OCI-LY1 (cell line): ENCODE measurements around the gene SSR2.

ENCODE experiments used
- H2AFZ ChIP-seq: fragments of 200-600 bp; sonication (generic), shearing (Covaris generic); 2 replicates; pipeline ENCODE4 v1.6.0; 2014; ENCODE audit warnings: antibody characterized with exemption, mild to moderate bottlenecking, low read length
- H3F3A ChIP-seq: fragments of 200-600 bp; sonication (generic), shearing (Covaris generic); 2 replicates; pipeline ENCODE4 v1.6.0; 2014; ENCODE audit warnings: mild to moderate bottlenecking, antibody characterized with exemption, low read length, moderate library complexity; ENCODE audit not compliant: insufficient read depth
- H3K27ac ChIP-seq: fragments of 200-600 bp; sonication (generic); 2 replicates; pipeline ENCODE4 v1.5.1; 2014; ENCODE audit warnings: low read length, mixed run types, mild to moderate bottlenecking, low read depth; ENCODE audit not compliant: poor library complexity, severe bottlenecking
- H3K27me3 ChIP-seq: fragments of 200-600 bp; sonication (generic); 2 replicates; pipeline ENCODE4 v1.6.0; 2014; ENCODE audit warnings: antibody characterized with exemption, mild to moderate bottlenecking, low read length, moderate library complexity; ENCODE audit not compliant: insufficient read depth
- H3K36me3 ChIP-seq: fragments of 200-600 bp; sonication (generic); 2 replicates; pipeline ENCODE4 v1.6.1; 2014; ENCODE audit warnings: mild to moderate bottlenecking, antibody characterized with exemption, low read length, moderate library complexity, mixed read lengths; ENCODE audit not compliant: insufficient read depth
- H3K4me1 ChIP-seq: fragments of 200-600 bp; sonication (generic); 2 replicates; pipeline ENCODE4 v1.5.1; 2014; ENCODE audit warnings: mild to moderate bottlenecking, low read length, moderate library complexity; ENCODE audit not compliant: insufficient read depth, severe bottlenecking
- H3K4me2 ChIP-seq: fragments of 200-600 bp; sonication (generic), shearing (Covaris generic); 2 replicates; pipeline ENCODE4 v1.6.1; 2014; ENCODE audit warnings: low read length
- H3K4me3 ChIP-seq: fragments of 200-600 bp; sonication (generic); 2 replicates; pipeline ENCODE4 v1.5.1; 2014; ENCODE audit warnings: low read length, low read depth, mild to moderate bottlenecking, mixed read lengths; ENCODE audit not compliant: poor library complexity, severe bottlenecking
- H3K79me2 ChIP-seq: fragments of 200-600 bp; shearing (Covaris generic); 2 replicates; pipeline ENCODE4 v1.6.1; 2016; ENCODE audit warnings: mixed run types, low read length, mixed read lengths; ENCODE audit not compliant: insufficient read depth
- H3K9ac ChIP-seq: fragments of 200-600 bp; sonication (generic), shearing (Covaris generic); 2 replicates; pipeline ENCODE4 v1.6.1; 2014; ENCODE audit warnings: mild to moderate bottlenecking, low read length, mixed read lengths
- H3K9me2 ChIP-seq: fragments of 200-600 bp; sonication (generic), shearing (Covaris generic); 2 replicates; pipeline ENCODE4 v1.6.1; 2014; ENCODE audit warnings: low read depth, mild to moderate bottlenecking, low read length, mixed read lengths
- H3K9me3 ChIP-seq: fragments of 200-600 bp; shearing (Covaris generic); 2 replicates; pipeline ENCODE4 v1.6.1; 2014; ENCODE audit warnings: low read length, mixed read lengths
- H4K20me1 ChIP-seq: fragments of 200-600 bp; sonication (generic), shearing (Covaris generic); 2 replicates; pipeline ENCODE4 v1.6.0; 2016; ENCODE audit warnings: mild to moderate bottlenecking, low read length; ENCODE audit not compliant: insufficient read depth
- EZH2 ChIP-seq: fragments of 200-600 bp; sonication (generic), shearing (Covaris generic); IDR thresholded peaks from 2 replicates; pipeline ENCODE4 v1.8.0; 2017; ENCODE audit warnings: borderline replicate concordance, mixed run types, mild to moderate bottlenecking, antibody characterized with exemption, low read length, moderate library complexity, mixed read lengths
- TF ChIP-seq, protein P1 (sequence below): fragments of 200-600 bp; sonication (generic), shearing (Covaris generic); IDR thresholded peaks from 2 replicates; pipeline ENCODE4 v1.5.1; 2017; ENCODE audit warnings: mild to moderate bottlenecking, antibody characterized with exemption, low read length, moderate library complexity, mixed read lengths

SSR2 gene

DNA sequence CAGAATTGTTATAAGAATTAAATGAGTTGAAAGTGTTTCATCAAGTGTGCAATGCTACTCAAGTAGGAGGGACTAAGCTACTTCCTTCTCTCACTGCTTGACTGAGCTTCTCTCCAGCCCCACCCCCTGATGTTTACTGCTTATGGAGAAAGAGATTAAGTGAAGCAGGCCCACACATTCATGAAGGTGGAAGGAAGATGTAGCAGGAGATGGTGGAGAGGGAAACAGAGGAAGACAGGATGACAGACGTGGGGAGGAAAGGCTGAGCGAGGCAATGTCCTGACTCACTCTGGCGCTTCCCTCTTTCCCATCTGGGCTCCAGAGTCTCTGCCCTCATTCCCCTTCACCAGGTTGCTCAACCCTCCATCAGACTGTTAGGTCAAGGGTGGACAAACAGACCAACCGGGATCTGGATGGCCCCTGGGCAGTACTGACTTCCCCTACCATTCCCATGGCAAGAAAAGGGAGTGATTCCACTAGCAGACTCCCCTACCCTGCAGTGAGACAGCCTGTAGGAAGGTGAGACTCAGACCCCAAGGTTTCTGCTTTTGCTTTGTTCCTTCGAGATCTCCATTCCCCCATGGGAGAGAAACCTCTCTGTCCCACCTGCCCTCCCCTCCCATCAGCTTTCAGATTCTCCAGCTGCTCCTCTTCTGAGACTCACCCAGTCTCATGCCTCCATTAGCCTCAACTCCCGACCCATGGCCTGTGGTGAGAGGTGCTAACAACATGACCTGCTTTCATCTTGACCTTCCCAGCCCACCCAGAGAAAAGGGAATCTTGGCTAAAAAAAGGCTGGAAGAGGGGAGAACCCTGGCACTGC, 39.3 kb downstream of the SSR2 start:
- Histone ChIP-seq H3K79me2 (peaks cover 18% of the 10 kb centered on the region), H3K4me3 (peak overlapping the region; percentile 92), H3K27ac (peak overlapping the region; percentile 96), H2AFZ (no peak overlapping the region), H3K9me2 (no peaks in the 10 kb centered on the region), H3K4me2 (peak overlapping the region; percentile 87), H3K9me3 (no peaks in the 10 kb centered on the region), H3K27me3 (no peaks in the 10 kb centered on the region), H4K20me1 (no peaks in the 10 kb centered on the region), H3K9ac (peak overlapping the region; percentile 97), H3K36me3 (no peaks in the 10 kb centered on the region), H3F3A (no peaks in the 10 kb centered on the region), H3K4me1 (peaks cover 64% of the 10 kb centered on the region)
- TF ChIP-seq, protein P1, sequence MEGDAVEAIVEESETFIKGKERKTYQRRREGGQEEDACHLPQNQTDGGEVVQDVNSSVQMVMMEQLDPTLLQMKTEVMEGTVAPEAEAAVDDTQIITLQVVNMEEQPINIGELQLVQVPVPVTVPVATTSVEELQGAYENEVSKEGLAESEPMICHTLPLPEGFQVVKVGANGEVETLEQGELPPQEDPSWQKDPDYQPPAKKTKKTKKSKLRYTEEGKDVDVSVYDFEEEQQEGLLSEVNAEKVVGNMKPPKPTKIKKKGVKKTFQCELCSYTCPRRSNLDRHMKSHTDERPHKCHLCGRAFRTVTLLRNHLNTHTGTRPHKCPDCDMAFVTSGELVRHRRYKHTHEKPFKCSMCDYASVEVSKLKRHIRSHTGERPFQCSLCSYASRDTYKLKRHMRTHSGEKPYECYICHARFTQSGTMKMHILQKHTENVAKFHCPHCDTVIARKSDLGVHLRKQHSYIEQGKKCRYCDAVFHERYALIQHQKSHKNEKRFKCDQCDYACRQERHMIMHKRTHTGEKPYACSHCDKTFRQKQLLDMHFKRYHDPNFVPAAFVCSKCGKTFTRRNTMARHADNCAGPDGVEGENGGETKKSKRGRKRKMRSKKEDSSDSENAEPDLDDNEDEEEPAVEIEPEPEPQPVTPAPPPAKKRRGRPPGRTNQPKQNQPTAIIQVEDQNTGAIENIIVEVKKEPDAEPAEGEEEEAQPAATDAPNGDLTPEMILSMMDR, result no peak
- no peak for TF ChIP-seq EZH2

DNA sequence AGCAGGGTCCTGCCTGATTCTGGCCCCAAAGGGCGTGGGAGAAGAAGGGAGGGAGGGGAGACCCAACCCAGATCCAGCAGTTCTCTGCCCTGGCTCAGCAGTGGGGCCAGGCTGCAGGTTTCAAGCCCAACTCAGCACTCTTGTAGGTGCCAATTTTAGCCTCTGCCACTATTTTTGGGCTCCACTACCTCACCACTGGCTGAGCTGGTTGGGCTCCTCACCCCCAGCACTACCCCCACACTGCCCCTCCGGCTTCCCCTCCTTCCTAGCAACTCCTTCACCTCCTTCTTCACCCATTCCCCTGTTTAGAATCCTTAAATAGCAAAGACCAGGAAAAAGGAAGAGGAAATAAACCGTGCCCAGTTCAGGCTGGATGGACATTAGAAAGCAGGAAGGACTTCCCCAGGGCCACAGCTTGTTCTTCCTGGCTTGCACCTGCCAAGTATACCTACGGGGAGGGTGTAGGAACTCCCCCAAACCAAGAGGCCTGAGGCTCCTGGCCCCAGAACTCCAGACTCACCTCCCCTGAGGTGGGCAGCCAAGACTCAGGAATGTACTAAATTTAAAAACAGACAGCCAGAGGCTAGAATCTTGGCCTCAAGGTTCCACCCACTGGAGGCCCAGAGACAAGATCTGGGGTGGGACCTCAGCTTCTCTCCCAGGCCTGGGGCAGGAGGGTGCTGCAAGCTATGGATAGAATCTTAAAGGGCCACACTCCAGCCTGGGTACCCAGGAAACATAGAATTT, 41.0 kb downstream of the SSR2 start:
- Histone ChIP-seq H3K9me2 (no peaks in the 10 kb centered on the region), H4K20me1 (no peaks in the 10 kb centered on the region), H3K36me3 (no peaks in the 10 kb centered on the region), H3F3A (no peaks in the 10 kb centered on the region), H3K4me2 (peak overlapping the region; percentile 87), H2AFZ (no peak overlapping the region), H3K9me3 (no peaks in the 10 kb centered on the region), H3K9ac (peak overlapping the region; percentile 97), H3K27ac (peak overlapping the region; percentile 96), H3K79me2 (peaks cover 35% of the 10 kb centered on the region), H3K4me3 (peak overlapping the region; percentile 92), H3K27me3 (no peaks in the 10 kb centered on the region), H3K4me1 (peaks cover 80% of the 10 kb centered on the region)
- TF ChIP-seq EZH2, result no peak
- TF ChIP-seq, protein P1, result no peak

DNA sequence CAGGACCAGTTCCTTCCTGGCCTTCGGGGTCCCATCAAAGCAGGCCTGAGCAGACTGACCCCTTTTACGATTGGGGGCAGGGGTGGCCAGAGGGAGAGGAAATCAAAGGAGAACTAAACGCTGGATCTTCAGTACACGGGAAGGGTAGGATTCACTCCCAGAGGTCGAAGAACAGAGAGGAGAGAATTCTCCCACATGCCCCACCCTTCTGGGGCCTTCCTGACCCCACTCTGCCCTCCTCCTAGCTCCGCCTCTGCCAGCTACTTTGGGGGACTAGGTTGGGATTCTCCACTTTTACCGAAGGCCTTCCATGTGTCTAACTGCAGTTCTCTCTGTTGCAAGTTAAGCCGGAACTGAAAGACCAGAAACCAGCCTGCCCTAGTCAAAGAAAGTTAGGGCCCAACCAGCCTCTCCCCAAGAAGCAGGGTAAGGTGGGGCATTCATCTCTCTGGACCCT, 41.8 kb downstream of the SSR2 start:
- peaks cover 81% of the 10 kb centered on the region for H3K4me1 ChIP-seq
- peak overlapping the region; percentile 87 for H3K4me2 ChIP-seq
- H3K36me3 ChIP-seq, result peaks cover 7% of the 10 kb centered on the region; the same call in 1 of the 2 replicates
- H3K9me3 ChIP-seq, result no peaks in the 10 kb centered on the region
- no peaks in the 10 kb centered on the region for H3K27me3 ChIP-seq
- H3K27ac ChIP-seq, result peak overlapping the region; percentile 96
- H3F3A ChIP-seq, result no peaks in the 10 kb centered on the region
- no peaks in the 10 kb centered on the region for H4K20me1 ChIP-seq
- H3K4me3 ChIP-seq, result peak overlapping the region; percentile 92
- peak overlapping the region; percentile 97 for H3K9ac ChIP-seq
- H3K9me2 ChIP-seq, result no peaks in the 10 kb centered on the region
- TF ChIP-seq, protein P1, result no peak
- no peak for TF ChIP-seq EZH2
- peaks cover 43% of the 10 kb centered on the region for H3K79me2 ChIP-seq
- H2AFZ ChIP-seq, result no peak overlapping the region
